Keratinocyte (primary cell): Measurements from ENCODE around the gene CELF2.
"Not testable (repeated sequence)": the region's sequence is repeated elsewhere in the genome, so short reads cannot be mapped to it uniquely, and the experiment has no call there.

Source experiments
- EZH2 ChIP-seq: IDR thresholded peaks from one replicate; pipeline ENCODE4 v1.6.1; 2012; ENCODE audit warnings: inconsistent platforms, mild to moderate bottlenecking, low read length, moderate library complexity
- TF ChIP-seq, protein P1 (sequence below), 3 experiments: IDR thresholded peaks in 1 of 3; conservative IDR thresholded peaks in 1 of 3; optimal IDR thresholded peaks in 1 of 3; 2 replicates in 2 of 3; 3 replicates in 1 of 3; pipeline versions ENCODE3 to v1.5.1; 2011; ENCODE audit warnings: low read length in 3 of 3, mild to moderate bottlenecking in 3 of 3, moderate library complexity in 2 of 3, control low read depth in 1 of 3, inconsistent platforms in 1 of 3; ENCODE audit not compliant: insufficient read depth in 2 of 3; ENCODE audit errors: extremely low read depth in 1 of 3

DNA sequence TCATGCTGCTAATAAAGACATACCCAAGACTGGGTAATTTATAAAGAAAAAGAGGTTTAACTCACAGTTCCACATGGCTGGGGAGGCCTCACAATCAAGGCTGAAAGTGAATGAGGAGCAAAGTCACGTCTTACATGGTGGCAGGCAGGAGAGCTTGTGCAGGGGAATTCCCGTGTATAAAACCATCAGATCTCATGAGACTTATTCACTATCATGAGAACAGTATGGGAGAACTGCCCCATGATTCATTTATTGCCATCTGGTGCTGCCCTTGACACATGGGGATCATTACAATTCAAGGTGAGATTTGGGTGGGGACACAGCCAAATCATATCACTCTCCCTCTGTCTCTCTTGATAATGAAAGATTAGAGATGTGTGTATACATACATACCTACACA, 106.2 kb downstream of the CELF2 start:
- TF ChIP-seq, protein P1, sequence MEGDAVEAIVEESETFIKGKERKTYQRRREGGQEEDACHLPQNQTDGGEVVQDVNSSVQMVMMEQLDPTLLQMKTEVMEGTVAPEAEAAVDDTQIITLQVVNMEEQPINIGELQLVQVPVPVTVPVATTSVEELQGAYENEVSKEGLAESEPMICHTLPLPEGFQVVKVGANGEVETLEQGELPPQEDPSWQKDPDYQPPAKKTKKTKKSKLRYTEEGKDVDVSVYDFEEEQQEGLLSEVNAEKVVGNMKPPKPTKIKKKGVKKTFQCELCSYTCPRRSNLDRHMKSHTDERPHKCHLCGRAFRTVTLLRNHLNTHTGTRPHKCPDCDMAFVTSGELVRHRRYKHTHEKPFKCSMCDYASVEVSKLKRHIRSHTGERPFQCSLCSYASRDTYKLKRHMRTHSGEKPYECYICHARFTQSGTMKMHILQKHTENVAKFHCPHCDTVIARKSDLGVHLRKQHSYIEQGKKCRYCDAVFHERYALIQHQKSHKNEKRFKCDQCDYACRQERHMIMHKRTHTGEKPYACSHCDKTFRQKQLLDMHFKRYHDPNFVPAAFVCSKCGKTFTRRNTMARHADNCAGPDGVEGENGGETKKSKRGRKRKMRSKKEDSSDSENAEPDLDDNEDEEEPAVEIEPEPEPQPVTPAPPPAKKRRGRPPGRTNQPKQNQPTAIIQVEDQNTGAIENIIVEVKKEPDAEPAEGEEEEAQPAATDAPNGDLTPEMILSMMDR (optimal IDR thresholded peaks at IDR 0.05 in 1 of 3, IDR thresholded peaks at IDR 0.05 in 1 of 3, conservative IDR thresholded peaks at IDR 0.05 in 1 of 3; ENCODE audit: extremely low read depth in 1 of 3, insufficient read depth in 2 of 3, low read length in 3 of 3) = not testable (repeated sequence)
- not testable (repeated sequence) for TF ChIP-seq EZH2
